Adipocyte (in vitro differentiated cells): ENCODE measurements around the gene RGS8.
"Not testable (repeated sequence)": the region's sequence is repeated elsewhere in the genome, so short reads cannot be mapped to it uniquely, and the experiment has no call there.

Experiments
- DNase-seq: peaks from one replicate; pipeline ENCODE4 v3.0.0-alpha.2; 2015; ENCODE audit warnings: low read depth
- H3K27me3 ChIP-seq: replicated peaks from 2 replicates; pipeline ENCODE4 v1.7.0; 2013; ENCODE audit warnings: mild to moderate bottlenecking, low read length, moderate library complexity; ENCODE audit not compliant: control insufficient read depth, insufficient read depth
- H3K36me3 ChIP-seq: 2 replicates; pipeline ENCODE4 v1.7.0; 2013; ENCODE audit warnings: low read length, mild to moderate bottlenecking, moderate library complexity; ENCODE audit not compliant: control insufficient read depth, insufficient read depth, severe bottlenecking
- H3K4me1 ChIP-seq: 2 replicates; pipeline ENCODE4 v1.7.0; 2013; ENCODE audit warnings: mild to moderate bottlenecking, low read length, moderate library complexity; ENCODE audit not compliant: control insufficient read depth, insufficient read depth
- H3K4me3 ChIP-seq: 2 replicates; pipeline ENCODE4 v1.7.0; 2013; ENCODE audit warnings: mild to moderate bottlenecking, low read length, moderate library complexity
- H3K9ac ChIP-seq: 2 replicates; pipeline ENCODE4 v1.7.0; 2013; ENCODE audit warnings: mild to moderate bottlenecking, low read length, moderate library complexity
- H3K9me3 ChIP-seq: 2 replicates; pipeline ENCODE4 v1.7.0; 2013; ENCODE audit warnings: mild to moderate bottlenecking, low read length, moderate library complexity; ENCODE audit not compliant: control insufficient read depth

The RGS8 gene

GRCh38 chr1:182700351-182700709 is 15.9 kb upstream of the RGS8 start:
- Histone ChIP-seq H3K9me3 (no peaks in the 10 kb centered on the region), H3K4me1 (peaks cover 22% of the 10 kb centered on the region), H3K27me3 (peaks cover 8% of the 10 kb centered on the region), H3K9ac (no peak overlapping the region), H3K4me3 (no peak overlapping the region), H3K36me3 (no peaks in the 10 kb centered on the region)
- no peak for DNase-seq

- peak overlapping the region; percentile 31 for H3K4me3 ChIP-seq
- H3K27me3 ChIP-seq = peaks cover 10% of the 10 kb centered on the region
- H3K9ac ChIP-seq = peak overlapping the region; percentile 44
- H3K4me1 ChIP-seq = peaks cover 22% of the 10 kb centered on the region
- H3K9me3 ChIP-seq = no peaks in the 10 kb centered on the region
- no peaks in the 10 kb centered on the region for H3K36me3 ChIP-seq
- DNase-seq = peak; percentile 58
Measured at GRCh38 chr1:182699393-182700350, 15.3 kb upstream of the RGS8 start.

- no peak overlapping the region for H3K4me3 ChIP-seq
- no peaks in the 10 kb centered on the region for H3K9me3 ChIP-seq
- DNase-seq = peak; percentile 19
- peaks cover 22% of the 10 kb centered on the region for H3K4me1 ChIP-seq
- no peak overlapping the region for H3K9ac ChIP-seq
- no peaks in the 10 kb centered on the region for H3K36me3 ChIP-seq
- peaks cover 10% of the 10 kb centered on the region for H3K27me3 ChIP-seq
Measured at GRCh38 chr1:182698971-182699370, 14.6 kb upstream of the RGS8 start.

DNA sequence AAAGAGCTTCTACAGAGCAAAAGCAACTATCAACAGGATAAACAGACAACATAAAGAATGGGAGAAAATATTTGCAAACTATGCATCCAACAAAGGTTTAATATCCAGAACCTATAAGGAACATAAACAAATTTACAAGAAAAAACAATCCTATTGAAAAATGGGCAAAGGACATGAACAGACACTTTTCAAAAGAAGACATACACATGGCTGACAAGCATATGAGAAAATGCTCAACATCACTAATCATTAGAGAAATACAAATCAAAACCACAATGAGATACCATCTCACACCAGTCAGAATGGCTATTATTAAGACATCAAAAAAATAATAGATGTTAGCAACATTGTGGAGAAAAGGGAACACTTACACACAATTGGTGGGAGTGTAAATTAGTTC is 8.8 kb upstream of the RGS8 start:
- peaks cover 20% of the 10 kb centered on the region for H3K27me3 ChIP-seq
- not testable (repeated sequence) for H3K4me1 ChIP-seq, DNase-seq, H3K36me3 ChIP-seq, H3K4me3 ChIP-seq, H3K9ac ChIP-seq
- H3K9me3 ChIP-seq = peaks cover 18% of the 10 kb centered on the region

GRCh38 chr1:182690886-182691443 is 6.6 kb upstream of the RGS8 start:
- H3K9ac ChIP-seq = no peak overlapping the region
- no peak overlapping the region for H3K4me3 ChIP-seq
- no peaks in the 10 kb centered on the region for H3K4me1 ChIP-seq
- peaks cover 18% of the 10 kb centered on the region for H3K9me3 ChIP-seq
- no peak for DNase-seq
- H3K36me3 ChIP-seq = no peaks in the 10 kb centered on the region
- H3K27me3 ChIP-seq = peaks cover 26% of the 10 kb centered on the region

- peaks cover 35% of the 10 kb centered on the region for H3K27me3 ChIP-seq
- no peak for DNase-seq
- no peaks in the 10 kb centered on the region for H3K36me3 ChIP-seq
- H3K9ac ChIP-seq = no peak overlapping the region
- no peaks in the 10 kb centered on the region for H3K4me1 ChIP-seq
- peaks cover 17% of the 10 kb centered on the region for H3K9me3 ChIP-seq
- no peak overlapping the region for H3K4me3 ChIP-seq
Measured at GRCh38 chr1:182688436-182689205, 4.2 kb upstream of the RGS8 start.

DNA sequence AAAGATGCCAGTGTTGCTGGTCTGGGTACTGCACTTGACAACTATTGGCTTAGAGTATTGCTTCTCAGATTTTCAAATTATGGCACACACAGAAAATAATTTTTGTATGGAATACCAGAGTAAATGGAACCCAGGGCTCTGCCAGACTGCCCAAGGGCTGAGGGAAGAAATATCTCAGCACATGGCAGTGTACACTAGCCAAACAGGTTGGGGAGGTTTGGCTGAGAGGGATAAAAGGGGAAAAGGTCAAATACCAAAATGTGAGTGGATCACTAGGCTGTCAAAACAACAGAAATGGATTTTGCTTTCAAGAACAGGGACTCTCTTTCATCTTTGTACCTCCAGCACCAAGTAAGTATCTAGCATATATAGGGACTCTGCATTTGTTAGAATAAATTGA is 3.0 kb upstream of the RGS8 start:
- Histone ChIP-seq H3K4me3 (no peak overlapping the region), H3K36me3 (no peaks in the 10 kb centered on the region), H3K27me3 (peaks cover 43% of the 10 kb centered on the region), H3K9me3 (peaks cover 8% of the 10 kb centered on the region), H3K4me1 (no peaks in the 10 kb centered on the region), H3K9ac (no peak overlapping the region)
- no peak for DNase-seq

- H3K9me3 ChIP-seq = peaks cover 8% of the 10 kb centered on the region
- H3K4me3 ChIP-seq = no peak overlapping the region
- no peaks in the 10 kb centered on the region for H3K4me1 ChIP-seq
- H3K9ac ChIP-seq = no peak overlapping the region
- no peak for DNase-seq
- no peaks in the 10 kb centered on the region for H3K36me3 ChIP-seq
- peaks cover 52% of the 10 kb centered on the region for H3K27me3 ChIP-seq
Measured at GRCh38 chr1:182686446-182686845, 2.1 kb upstream of the RGS8 start.

GRCh38 chr1:182685215-182685614 is 828 bp upstream of the RGS8 start:
- no peaks in the 10 kb centered on the region for H3K4me1 ChIP-seq
- no peak overlapping the region for H3K4me3 ChIP-seq
- no peak overlapping the region for H3K9ac ChIP-seq
- H3K36me3 ChIP-seq = no peaks in the 10 kb centered on the region
- H3K27me3 ChIP-seq = peaks cover 61% of the 10 kb centered on the region
- DNase-seq = no peak
- no peaks in the 10 kb centered on the region for H3K9me3 ChIP-seq

- Histone ChIP-seq H3K4me1 (no peaks in the 10 kb centered on the region), H3K9ac (no peak overlapping the region), H3K27me3 (peaks cover 60% of the 10 kb centered on the region), H3K4me3 (no peak overlapping the region), H3K36me3 (no peaks in the 10 kb centered on the region), H3K9me3 (no peaks in the 10 kb centered on the region)
- DNase-seq = no peak
Measured at GRCh38 chr1:182682898-182683501, 1.4 kb downstream of the RGS8 start.

DNA sequence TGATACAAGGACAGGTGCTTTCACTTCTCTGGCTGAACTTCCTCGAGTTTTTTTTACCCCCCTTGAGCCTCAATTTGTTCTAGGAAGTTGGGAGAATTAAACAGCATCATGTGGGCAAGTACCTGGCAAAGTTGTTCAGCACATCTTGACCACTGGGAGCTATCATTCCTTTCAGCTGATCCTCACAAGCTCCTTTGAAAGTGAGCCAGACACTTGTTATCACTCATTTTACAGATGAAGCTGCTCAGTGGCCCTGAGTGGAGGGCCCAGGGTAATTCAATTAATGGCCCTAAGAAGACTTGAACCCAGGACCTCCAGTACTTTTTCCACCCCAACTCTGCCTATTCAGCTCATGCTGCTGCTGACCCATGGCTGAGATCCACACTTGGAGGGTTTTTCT is 2.0 kb downstream of the RGS8 start:
- no peak overlapping the region for H3K4me3 ChIP-seq
- no peak for DNase-seq
- no peak overlapping the region for H3K9ac ChIP-seq
- peaks cover 60% of the 10 kb centered on the region for H3K27me3 ChIP-seq
- H3K9me3 ChIP-seq = no peaks in the 10 kb centered on the region
- no peaks in the 10 kb centered on the region for H3K36me3 ChIP-seq
- no peaks in the 10 kb centered on the region for H3K4me1 ChIP-seq
